Bronchial smooth muscle cell (primary cell): ENCODE data around the gene BTF3. TPM values are rescaled to one million over a fixed set of nuclear protein-coding genes. Genes with fewer than 3 reads are reported as not detected.

ENCODE experiments used
- total RNA-seq: library from RNA; depleted of rRNA; stranded (reverse); fragments of >200 nt; gene quantifications from 2 replicates; pipeline ENCODE4 v1.2.1, GENCODE V29; 2014

BTF3 gene
- 134 and 169 TPM in 2 replicates for total RNA-seq

DNA sequence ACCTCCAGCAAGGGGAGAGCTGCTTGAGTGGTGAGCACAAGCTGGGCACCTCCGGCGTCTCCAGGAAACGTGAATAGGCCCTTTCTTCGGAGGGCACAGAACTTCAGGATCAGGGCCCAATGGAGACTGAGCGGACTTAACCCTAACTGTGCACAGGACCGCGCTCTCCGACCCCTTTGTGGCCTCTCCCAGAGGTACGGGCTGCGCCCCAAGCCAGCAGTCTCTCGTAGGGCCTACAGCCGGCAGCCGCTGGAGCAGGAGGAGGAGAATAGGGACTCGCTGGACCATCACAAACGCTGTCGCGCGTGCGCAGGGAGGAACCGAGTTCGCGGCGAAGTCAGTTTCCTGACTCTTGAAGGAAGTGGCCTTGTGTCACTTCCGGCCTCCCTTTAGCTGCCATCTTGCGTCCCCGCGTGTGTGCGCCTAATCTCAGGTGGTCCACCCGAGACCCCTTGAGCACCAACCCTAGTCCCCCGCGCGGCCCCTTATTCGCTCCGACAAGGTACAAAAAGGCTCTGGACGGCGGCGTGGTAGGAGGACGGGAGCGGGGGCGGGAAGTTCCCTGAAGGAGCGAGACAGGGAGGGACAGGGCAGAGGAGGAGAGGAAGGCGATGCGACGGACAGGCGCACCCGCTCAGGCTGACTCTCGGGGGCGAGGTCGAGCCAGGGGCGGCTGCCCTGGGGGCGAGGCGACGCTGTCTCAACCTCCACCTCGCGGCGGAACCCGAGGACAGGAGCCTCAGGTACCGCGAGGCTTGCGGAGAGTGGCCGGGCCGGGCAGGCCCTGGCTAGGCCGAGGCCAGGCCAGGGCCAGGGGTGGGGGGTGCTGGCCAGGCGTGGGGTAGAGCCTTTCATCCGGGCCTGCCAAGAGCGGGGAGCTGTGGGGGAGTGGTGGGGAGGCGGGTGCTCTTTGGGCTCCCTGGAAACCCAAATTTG is at the start of gene BTF3:
TSS of gene BTF3 (plus strand) at position 386 of the 936 bp plus-strand sequence. CDS start at position 612, 226 bp downstream.

DNA sequence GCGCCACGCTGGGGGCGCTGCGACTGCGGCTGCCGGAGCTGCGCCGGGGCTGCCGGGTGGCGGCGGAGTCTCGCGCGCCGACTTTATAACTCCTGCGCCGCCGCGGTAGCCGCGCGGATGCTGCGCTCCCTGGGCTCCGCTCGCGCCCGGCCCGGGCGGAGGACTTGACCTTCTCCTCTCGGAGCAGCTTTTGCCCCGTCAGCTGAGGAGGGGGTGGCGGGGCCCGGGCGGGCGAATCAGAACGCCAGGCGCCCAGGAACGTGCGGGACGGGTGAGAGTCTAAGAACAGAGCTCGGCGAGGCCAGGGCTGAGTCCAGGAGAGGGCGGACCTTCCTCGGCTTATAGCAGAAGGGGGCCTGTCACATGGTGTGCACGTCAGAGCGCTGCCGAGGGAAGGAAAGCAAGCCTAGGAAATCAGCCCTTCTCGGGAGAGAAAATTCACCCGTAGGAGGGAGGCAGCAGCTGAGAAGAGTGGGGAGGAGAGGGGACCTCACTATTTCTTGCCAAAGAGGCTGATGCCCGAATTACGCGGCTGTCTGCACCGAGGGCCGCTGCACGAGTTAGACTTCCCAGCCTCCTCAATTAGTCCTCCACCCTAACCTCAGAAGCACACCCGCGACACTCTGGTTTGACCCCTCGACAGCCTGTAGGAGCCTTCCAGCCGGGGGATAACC is 49.6 kb upstream of the BTF3 start, which contains the start of gene FOXD1:
TSS of gene FOXD1 (minus strand) at position 315 of the 674 bp plus-strand sequence. CDS start 415 bp downstream, outside the sequence.

Other genes starting within 250 kb of the BTF3 start
- gene FOXD1, start 49.7 kb upstream of the BTF3 start, total RNA-seq = 3.3 and 8.2 TPM in 2 replicates
- gene ANKRA2, start 67.2 kb downstream of the BTF3 start, total RNA-seq = 20.1 and 30.1 TPM in 2 replicates
- gene UTP15, start 67.3 kb downstream of the BTF3 start, total RNA-seq = 11.8 and 12.0 TPM in 2 replicates
- gene ARHGEF28, start 127.8 kb downstream of the BTF3 start, total RNA-seq = 2.5 and 12.3 TPM in 2 replicates